ENCODE data around the gene NLRP12. TPM values are rescaled to one million over a fixed set of nuclear protein-coding genes. Genes with fewer than 3 reads are reported as not detected.

The NLRP12 gene
- total and polyA plus RNA-seq, 2 donors (not counting 3 experiments of a cell fraction or from before 2014, with no cell fraction given): 0.46 to 0.73 TPM

GRCh38 chr19:53847555-53847954, 23.4 kb upstream of the NLRP12 start:
- Histone ChIP-seq H3K27me3 (ENCODE audit: control insufficient read depth in 2 of 2, insufficient read depth in 2 of 2, low read length in 2 of 2) (no peaks in the 10 kb centered on the region), H2AFZ (ENCODE audit: low read depth, low read length) (no peak overlapping the region), H4K20me1 (replicated peaks; ENCODE audit: control insufficient read depth, extremely low read depth, insufficient read depth, low read length) (no peaks in the 10 kb centered on the region), H3K79me2 (ENCODE audit: control insufficient read depth, insufficient read depth, low read length) (no peaks in the 10 kb centered on the region), H3K27ac (ENCODE audit: insufficient read depth, low read depth, low read length) (no peak overlapping the region), H3K9me1 (replicated peaks; ENCODE audit: control insufficient read depth, extremely low read depth, insufficient read depth, low read length) (no peaks in the 10 kb centered on the region), H3K4me2 (ENCODE audit: insufficient read depth, low read length) (no peak overlapping the region), H3K9me3 (replicated peaks; ENCODE audit: control insufficient read depth, insufficient read depth, low read length) (no peaks in the 10 kb centered on the region), H3K9ac (replicated peaks; ENCODE audit: extremely low read depth, insufficient read depth, low read length) (no peak overlapping the region), H3K4me3 (replicated peaks in 1 of 3; ENCODE audit: insufficient read depth in 1 of 3, low read depth in 1 of 3, low read length in 3 of 3) (no peak overlapping the region), H3K4me1 (ENCODE audit: control insufficient read depth, extremely low read depth, insufficient read depth, low read length) (peaks cover 22% of the 10 kb centered on the region), H3K36me3 (ENCODE audit: control insufficient read depth in 2 of 2, extremely low read depth in 1 of 2, insufficient read depth in 2 of 2, low read length in 2 of 2) (no peaks in the 10 kb centered on the region)
- dilution Hi-C loops (cut with MboI; ENCODE audit: extremely low pct_ligation_motif_present, low sequenced_read_pairs): no loop called here
- no peak for DNase-seq (ENCODE audit: low read depth, low spot score)
- POLR2A ChIA-PET: no interaction called here
- FAIRE-seq: no peak
- TF ChIP-seq POLR2A (IDR thresholded peaks at IDR 0.05; ENCODE audit: low read depth, low read length) (no peak), CTCF (IDR thresholded peaks at IDR 0.05; ENCODE audit: extremely low read depth in 1 of 2, insufficient read depth in 1 of 2, low read depth in 1 of 2, low read length in 2 of 2) (no peak), MYC (IDR thresholded peaks at IDR 0.05; ENCODE audit: low read depth, low read length) (no peak), JUN (IDR thresholded peaks at IDR 0.05; ENCODE audit: borderline replicate concordance, insufficient read depth, insufficient read length, low read depth) (no peak), FOS (IDR thresholded peaks at IDR 0.05; ENCODE audit: borderline replicate concordance, insufficient read depth, low read length) (no peak), GATA2 (IDR thresholded peaks at IDR 0.05; ENCODE audit: insufficient read depth, insufficient read length, low read depth, low read length) (no peak), MAX (IDR thresholded peaks at IDR 0.05; ENCODE audit: insufficient read depth, insufficient read length) (no peak), EZH2 (IDR thresholded peaks at IDR 0.05; ENCODE audit: borderline replicate concordance, low read depth, low read length, severe bottlenecking) (no peak), POLR2AphosphoS5 (IDR thresholded peaks at IDR 0.05; ENCODE audit: insufficient read depth, low read depth, low read length) (no peak)
- no TSS peak for BruUV-seq (replicated peaks)
- CTCF ChIA-PET: interaction anchor here (1.2 to 3.2 kb wide), 3 partner anchors 9 to 182 kb away, joined by 3 to 31 read pairs (median 16); no protein-coding TSS in a partner anchor
- intact Hi-C loops (cut with micrococcal nuclease): no loop called here
